ENCODE results near the gene ZNF346.
A peak's percentile ranks its signal among the peaks of the same experiment; 100 is the strongest.

DNA sequence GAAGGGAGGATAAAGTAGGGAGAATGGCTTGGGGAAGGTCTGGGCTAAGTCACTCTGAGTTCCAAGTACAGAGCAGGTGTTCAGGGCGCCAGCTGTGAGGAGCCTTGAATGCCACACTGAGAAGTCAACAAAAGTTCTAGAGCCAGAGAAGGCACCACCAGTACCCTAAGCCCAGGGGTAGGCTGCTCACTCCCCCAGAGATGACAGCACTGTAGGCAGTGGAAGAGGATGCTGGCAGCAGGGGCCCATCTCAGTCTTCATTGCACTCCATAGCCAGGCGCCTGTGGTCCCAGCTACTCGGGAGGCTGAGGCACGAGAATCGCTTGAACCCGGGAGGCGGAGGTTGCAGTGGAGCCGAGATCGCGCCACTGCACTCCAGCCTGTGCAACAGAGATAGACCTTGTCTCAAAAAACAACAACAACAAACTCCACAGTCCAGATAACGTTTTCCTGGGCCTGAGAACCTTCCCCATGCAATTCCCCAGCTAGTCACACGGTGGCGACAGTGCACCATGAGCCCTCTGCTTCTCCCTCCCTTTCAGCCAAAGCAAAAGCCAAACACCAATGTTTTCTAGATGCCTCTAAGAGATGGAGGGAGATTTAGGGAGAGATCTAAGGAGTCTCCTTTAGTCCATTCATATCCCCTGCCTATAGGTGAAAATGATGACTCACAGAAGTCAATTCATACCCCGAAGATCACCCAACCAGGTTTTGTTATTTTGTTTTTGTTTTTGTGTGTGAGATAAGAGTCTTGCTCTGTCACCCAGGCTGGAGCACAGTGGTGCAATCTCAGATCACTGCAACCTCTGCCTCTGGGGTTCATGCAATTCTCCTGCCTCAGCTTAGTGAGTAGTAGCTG is 91.3 kb downstream of the ZNF346 start:
- no peak for TF ChIP-seq EP300 (IDR thresholded peaks at IDR 0.05)
- TF ChIP-seq, protein P1, sequence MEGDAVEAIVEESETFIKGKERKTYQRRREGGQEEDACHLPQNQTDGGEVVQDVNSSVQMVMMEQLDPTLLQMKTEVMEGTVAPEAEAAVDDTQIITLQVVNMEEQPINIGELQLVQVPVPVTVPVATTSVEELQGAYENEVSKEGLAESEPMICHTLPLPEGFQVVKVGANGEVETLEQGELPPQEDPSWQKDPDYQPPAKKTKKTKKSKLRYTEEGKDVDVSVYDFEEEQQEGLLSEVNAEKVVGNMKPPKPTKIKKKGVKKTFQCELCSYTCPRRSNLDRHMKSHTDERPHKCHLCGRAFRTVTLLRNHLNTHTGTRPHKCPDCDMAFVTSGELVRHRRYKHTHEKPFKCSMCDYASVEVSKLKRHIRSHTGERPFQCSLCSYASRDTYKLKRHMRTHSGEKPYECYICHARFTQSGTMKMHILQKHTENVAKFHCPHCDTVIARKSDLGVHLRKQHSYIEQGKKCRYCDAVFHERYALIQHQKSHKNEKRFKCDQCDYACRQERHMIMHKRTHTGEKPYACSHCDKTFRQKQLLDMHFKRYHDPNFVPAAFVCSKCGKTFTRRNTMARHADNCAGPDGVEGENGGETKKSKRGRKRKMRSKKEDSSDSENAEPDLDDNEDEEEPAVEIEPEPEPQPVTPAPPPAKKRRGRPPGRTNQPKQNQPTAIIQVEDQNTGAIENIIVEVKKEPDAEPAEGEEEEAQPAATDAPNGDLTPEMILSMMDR (IDR thresholded peaks at IDR 0.05), result peak; percentile 93 to 99 (median 96)
- no peak for TF ChIP-seq POLR2AphosphoS5 (IDR thresholded peaks at IDR 0.05)
- no peak for TF ChIP-seq POLR2A (IDR thresholded peaks at IDR 0.05)

Data from upper lobe of left lung (tissue), 4 donors.